HG02759 (cell line): ENCODE results near the gene VDAC1.
"Not testable (repeated sequence)": the region's sequence is repeated elsewhere in the genome, so short reads cannot be mapped to it uniquely, and the experiment has no call there.

Source experiments
- ATAC-seq: cut with Tn5 transposase; IDR thresholded peaks from one replicate; pipeline ENCODE4 v1.9.1; 2021; ENCODE audit warnings: mild to moderate bottlenecking, moderate library complexity; ENCODE audit not compliant: unreplicated experiment

Gene VDAC1, protein sequence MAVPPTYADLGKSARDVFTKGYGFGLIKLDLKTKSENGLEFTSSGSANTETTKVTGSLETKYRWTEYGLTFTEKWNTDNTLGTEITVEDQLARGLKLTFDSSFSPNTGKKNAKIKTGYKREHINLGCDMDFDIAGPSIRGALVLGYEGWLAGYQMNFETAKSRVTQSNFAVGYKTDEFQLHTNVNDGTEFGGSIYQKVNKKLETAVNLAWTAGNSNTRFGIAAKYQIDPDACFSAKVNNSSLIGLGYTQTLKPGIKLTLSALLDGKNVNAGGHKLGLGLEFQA

GRCh38 chr5:134004626-134005416 lies at the start of gene VDAC1:
Gene VDAC1, minus strand, starts transcription at chr5:134004975. Its CDS starts 11,963 bp downstream, at chr5:133993012.
- peak; percentile 78 for ATAC-seq

DNA sequence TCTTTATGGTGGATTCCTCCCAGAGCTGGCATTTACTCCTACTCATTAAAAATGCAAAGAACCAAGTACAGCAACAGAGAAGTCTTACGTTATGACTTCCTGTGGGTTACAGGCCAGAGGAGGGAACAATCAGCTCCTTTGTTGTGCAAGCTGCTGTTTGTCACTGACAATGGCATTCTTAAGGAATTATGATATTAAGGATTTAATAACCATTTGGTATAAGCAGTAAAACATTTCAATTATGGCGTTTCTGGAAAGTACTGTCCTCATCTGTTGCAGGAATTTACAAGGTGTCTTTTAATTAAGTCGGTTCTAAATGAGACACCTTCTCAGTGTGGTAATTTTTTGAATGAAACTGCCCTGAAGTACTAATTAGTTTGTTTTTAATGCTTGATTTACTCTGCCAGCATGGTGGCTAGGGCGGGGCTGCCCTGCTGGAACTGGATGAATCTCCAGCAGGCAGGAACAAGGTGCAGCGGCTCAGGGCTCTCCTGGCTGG lies 49.1 kb upstream of the VDAC1 start:
- no peak for ATAC-seq

DNA sequence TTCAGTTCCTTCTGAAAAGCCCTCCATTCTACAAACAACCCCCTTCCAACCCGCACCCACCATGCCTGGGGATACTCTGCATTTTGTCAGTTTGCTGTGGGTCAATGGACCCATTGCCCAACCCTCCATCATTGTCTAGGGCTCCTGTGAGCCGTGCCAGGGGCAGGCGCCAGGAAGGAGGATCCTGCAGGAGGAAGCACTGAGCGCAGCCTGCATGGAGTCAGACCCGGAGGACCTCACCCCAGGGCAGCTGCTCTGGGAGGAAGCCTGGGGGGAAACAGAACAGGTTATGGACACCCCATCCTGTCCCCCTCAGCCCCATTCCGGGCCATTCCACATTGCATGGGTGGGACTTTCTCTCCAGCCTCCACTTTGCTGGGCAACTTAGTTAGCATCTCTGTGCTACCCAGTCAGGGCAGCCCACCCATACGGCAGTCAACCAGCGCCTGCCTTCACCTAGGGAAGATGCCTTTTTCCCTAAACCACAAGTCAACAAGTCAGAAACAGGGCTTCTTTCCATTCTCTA lies 48.6 kb upstream of the VDAC1 start:
- ATAC-seq: no peak

DNA sequence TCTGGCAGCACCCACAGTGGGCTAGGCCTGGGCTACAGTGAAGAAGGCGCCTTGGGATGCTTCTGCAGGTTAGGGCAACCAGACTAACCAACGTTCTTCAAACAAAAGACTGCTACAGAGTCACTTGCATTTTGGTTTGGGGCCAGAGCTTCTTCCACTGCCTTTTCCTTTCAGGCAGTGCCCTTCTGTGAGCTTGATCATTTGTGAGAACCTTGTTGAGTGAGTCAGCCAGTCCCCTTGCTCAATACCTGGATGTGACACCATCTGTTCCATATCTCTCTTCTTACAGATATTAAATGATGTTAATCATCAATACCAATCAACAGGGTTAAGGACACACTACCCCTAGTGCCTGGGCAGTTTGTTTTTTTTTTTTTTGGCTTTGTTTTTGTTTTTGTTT lies 46.5 kb upstream of the VDAC1 start:
- no peak for ATAC-seq

GRCh38 chr5:134048864-134049263 lies 44.1 kb upstream of the VDAC1 start:
- no peak for ATAC-seq

DNA sequence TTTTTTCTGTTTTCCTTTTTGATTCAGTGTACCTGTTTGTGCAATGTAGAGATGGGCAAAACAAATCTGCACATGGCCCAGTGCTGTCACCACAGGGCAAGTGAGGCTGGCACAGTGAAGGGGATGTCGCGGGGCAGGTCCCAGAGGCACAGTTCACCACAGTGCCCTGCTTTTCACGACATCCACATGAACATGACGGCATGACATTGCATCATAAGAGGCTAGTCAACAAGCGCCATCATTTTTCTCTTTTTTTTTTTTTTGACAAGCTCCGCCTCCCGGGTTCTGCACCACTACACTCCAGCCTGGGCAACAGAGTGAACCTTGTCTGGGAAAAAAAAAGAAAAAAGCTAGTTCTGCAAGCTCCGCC lies 42.9 kb upstream of the VDAC1 start:
- no peak for ATAC-seq

GRCh38 chr5:134046801-134047686 lies 42.3 kb upstream of the VDAC1 start:
- no peak for ATAC-seq

GRCh38 chr5:134046330-134046729 lies 41.6 kb upstream of the VDAC1 start:
- no peak for ATAC-seq

DNA sequence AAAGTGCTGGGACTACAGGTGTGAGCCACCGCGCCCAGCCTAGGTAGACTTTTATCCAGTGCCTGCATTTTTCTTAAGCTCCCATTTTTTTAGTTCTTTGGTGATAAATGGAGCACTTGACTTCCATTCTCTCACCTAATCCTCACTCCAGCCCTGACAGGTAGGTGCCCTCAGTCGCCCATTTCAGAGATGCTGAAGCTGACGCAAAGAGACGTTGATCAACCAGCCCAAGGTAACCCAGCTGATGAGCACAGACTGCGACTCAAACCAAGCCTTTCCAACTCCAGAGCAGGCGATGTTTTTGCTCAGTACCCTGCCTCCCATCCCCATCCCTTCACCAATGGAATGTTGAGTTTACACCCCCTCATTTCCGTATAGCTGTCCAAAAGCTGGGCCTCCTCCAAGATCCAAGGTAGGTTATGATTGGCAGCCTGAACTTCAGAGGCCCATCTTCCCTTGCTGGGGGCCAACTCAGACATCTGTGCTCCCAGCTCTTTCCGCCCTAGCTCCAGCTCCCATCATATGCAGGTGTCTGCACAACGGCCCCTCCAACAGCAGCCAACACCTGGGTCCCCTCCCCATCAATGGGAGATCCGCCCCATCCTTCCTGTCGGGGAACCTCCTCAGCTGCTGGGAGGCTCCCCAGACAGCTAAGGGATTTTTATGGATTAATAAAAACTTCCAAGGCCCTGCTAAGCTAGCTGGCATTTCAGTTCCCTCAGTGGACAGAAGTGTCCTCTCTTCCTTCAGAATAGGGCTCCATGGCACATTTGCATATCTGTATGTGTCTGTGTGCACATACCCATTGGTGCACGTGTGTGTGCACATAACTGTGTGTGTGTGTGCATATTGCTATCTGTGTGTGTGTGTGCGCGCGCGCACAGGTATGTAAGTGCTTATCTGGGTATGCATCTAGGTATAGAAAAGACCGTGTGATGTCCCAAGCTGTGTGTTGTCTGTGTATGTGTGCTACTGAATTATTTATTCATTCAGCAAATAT lies 39.3 kb upstream of the VDAC1 start:
- no peak for ATAC-seq

- peak; percentile 64 for ATAC-seq
Observed at GRCh38 chr5:134041570-134042411, 37.0 kb upstream of the VDAC1 start.

DNA sequence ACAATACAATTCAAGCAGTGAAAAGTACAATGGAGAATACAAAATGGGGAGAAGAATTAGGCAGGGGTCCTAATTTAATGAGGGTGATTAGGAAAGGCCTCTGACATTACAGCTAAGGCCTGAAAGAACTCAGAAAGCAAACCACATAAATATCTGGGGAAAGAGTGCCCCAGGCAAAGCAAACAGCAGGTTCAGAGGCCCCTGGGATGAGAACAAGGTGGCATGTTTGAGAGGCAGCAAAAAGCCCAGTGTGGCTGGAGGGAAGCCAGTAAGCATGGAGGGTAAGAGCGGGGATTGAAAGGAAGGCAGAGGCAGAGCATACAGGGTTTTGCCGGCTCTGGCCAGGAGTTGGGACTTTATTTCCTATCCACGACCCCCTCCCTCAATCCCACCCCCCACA lies 33.4 kb upstream of the VDAC1 start:
- no peak for ATAC-seq

DNA sequence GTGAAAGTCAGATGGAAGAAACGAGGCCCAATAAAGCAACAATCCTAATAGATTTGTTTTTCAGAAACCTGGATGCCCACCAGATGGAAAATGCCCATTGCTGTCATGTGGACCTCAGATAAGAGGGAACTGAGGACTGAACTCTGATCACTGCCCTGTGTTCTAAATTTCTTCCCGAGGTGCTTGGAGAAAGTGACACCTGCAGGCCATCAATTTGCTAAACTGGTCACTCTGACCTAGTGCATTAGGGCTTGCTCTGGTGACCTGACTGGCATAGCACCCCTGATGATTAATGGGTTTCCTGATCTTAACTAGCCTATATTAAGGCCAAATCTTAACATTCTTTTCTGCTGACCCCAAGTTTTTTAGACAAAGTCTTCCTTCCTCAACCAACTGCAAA lies 32.4 kb upstream of the VDAC1 start:
- ATAC-seq: no peak

DNA sequence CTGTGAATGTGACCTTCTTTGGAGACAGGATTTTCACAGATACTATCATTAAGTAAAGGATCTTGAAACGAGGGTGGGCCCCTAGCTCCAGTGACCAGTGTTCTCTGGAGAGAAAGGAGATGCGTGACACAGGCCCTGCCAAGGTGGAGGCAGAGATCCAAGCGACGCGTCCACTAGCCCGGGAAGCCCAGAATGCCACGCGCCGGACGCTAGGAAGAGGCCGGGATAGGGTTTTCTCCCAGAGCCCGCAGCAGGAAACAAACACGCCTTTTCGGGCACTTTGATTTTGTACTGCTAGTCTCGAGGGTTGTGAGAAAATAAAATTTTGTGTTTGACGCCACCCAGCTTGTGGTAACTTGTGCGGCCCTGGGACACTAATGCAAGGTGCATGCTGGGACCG lies 29.6 kb upstream of the VDAC1 start:
- no peak for ATAC-seq

DNA sequence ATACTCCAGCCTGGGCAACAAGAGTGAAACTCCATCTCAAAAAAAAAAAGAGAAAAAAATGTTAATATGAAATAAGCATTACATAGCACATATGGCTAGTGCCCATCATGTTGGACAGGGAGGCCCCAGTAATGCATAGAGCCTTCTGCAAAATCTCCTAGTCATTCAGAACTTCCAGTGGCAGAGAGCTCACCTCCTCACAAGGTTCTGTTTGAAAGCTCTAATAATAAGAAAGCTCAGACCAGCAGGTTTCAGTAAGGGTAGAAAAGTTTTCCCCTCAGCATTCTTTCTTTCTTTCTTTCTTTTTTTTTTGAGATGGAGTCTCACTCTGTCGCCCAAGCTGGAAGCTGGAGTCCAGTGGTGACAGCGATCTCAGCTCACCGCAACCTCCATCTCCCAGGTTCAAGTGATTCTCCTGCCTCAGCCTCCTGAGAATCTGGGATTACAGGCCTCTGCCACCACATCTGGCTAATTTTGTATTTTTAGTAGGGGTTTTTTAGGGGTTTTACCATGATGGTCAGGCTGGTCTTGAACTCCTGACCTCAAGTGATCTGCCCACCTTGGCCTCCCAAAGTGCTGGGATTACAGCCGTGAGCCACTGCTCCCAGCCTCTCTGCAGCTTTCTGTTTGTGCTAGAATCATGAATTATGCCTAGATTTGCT lies 25.7 kb upstream of the VDAC1 start:
- not testable (repeated sequence) for ATAC-seq

DNA sequence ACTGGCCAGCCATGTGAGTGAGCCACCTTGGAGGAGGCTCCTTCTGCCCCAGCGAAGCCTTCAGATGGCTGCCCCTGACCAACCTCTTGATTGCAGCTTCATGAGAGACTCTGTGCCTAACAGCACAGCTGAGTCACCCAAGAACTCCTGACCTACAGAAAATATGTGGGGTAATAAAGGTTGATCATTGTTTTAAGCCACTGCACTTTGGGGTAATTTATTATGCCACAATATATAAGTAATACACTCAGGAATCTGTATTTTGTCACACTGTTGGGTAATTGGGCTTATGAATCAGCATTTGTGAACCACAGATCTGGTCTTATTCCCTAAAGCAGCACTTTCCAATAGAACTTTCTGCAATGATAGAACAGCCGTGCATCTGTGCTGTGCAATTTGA lies 24.4 kb upstream of the VDAC1 start:
- no peak for ATAC-seq

DNA sequence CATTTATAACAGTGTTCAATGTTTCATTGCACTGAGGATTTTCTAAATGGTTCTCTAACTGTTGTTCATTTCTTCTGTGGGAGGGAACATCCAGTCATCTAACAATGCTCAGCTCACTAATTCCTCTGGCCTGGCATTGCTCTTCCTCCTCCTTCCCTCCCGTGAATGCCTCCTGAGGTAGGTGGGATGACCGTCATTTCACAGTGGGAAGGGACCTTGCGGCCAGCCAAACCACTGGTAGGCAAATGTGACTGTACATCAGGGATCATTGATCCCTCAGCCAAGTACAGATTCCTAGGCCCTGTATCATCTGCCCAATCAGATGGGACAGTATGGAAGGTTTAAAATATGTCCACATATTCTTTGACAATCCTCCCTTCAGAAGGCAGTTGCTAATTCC lies 23.7 kb upstream of the VDAC1 start:
- no peak for ATAC-seq

GRCh38 chr5:134027288-134027615 lies 22.5 kb upstream of the VDAC1 start:
- ATAC-seq: no peak

DNA sequence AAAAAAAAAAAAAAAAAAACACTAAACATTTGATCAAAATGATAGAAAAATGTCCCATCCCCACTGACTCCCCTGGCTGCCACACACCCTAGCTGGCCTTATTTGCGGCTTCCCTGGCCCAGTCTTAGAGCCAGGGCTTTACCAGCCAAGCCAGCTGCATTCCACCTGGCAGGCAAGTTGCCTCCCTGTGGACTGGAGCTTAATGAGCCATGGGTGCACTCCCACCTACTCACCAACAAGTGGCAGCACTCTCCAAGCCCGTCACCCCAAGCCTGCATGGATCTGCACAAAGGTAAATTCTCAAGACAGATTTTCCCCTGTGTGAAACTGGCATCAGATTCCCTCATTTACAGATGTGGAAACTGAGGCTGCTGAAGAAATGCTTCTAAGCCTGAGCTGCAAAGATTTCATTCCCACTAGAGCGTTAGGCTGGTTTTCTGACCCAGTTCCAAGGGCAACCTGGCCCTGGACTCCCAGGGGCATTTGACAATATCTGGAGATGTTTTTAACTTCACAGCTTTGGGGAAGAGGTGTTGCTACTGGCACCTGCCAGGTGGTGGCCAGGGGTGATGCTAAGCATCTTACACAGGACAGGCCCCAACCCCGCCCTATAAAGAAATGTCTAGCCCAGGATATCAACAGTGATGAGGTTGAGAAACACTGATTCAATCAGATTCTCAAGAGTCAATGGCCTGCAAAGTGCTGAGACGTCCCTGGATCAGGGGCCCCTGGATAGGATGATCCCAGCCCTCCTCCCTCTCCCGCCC lies 21.9 kb upstream of the VDAC1 start:
- peak; percentile 76 for ATAC-seq
